Left lung (tissue), 10 donors: ENCODE data around the gene LMBR1. TPM values are rescaled to one million over a fixed set of nuclear protein-coding genes. Genes with fewer than 3 reads are reported as not detected.
"Not testable (repeated sequence)": the region's sequence is repeated elsewhere in the genome, so short reads cannot be mapped to it uniquely, and the experiment has no call there.

Source experiments
- ATAC-seq: fragments of 200-7000 bp; cut with Tn5 transposase; one replicate; pipeline ENCODE4 v1.9.1; 2020; ENCODE audit warnings: moderate library complexity
- DNase-seq, 4 donors: peaks; one replicate each; pipeline ENCODE4 v3.0.0-alpha.2; 2013 to 2020
- H3K27ac ChIP-seq, 2 donors: fragments of 200-600 bp; sonication (generic) in 1 of 2; one replicate each; pipeline versions ENCODE4 v1.5.0 to v1.8.0; 2020 to 2021
- H3K27me3 ChIP-seq, 2 donors: fragments of 200-600 bp; sonication (generic) in 1 of 2; one replicate each; pipeline versions ENCODE4 v1.5.0 to v1.8.0; 2020 to 2021
- H3K36me3 ChIP-seq, 2 donors: fragments of 200-600 bp; sonication (generic) in 1 of 2; one replicate each; pipeline versions ENCODE4 v1.5.0 to v1.8.0; 2020 to 2021
- H3K4me1 ChIP-seq, 2 donors: fragments of 200-600 bp; one replicate each; pipeline ENCODE4 v1.8.0; 2021
- H3K4me3 ChIP-seq, 2 donors: fragments of 200-600 bp; sonication (generic) in 1 of 2; one replicate each; pipeline versions ENCODE4 v1.5.0 to v1.8.0; 2020 to 2021; ENCODE audit warnings: mild to moderate bottlenecking in 1 of 2
- H3K9me3 ChIP-seq, 2 donors: fragments of 200-600 bp; sonication (generic) in 1 of 2; one replicate each; pipeline versions ENCODE4 v1.5.0 to v1.8.0; 2020 to 2021
- CTCF ChIP-seq, 2 donors: fragments of 200-600 bp; sonication (generic) in 1 of 2; IDR thresholded peaks; one replicate each; pipeline versions ENCODE4 v1.5.0 to v1.8.0; 2021; ENCODE audit warnings: antibody characterized with exemption in 2 of 2
- intact Hi-C, 2 donors: fragments of 100-400 bp; cut with DNase I; formaldehyde crosslinking; loops; one replicate each; pipeline versions ENCODE4 v1.11.2 to v1.14.2; 2022
- polyA plus RNA-seq, 6 donors: library from polyadenylated mRNA; unstranded; fragments of 120-200 nt; gene quantifications; one replicate each; pipeline ENCODE4 v1.2.1, GENCODE V29; 2013; ENCODE audit not compliant: insufficient read length in 6 of 6
- total RNA-seq, 2 donors: library from RNA; stranded (reverse); fragmentation: NEBNext Ultra II Directional; extraction: Animal tissue kit (Norgen Biotek cat#: 25700); gene quantifications; one replicate each; pipeline ENCODE4 v1.2.1, GENCODE V29; 2021
- donor health status: DM: no; HTN: yes; CAD: no.
- donor health status: DM: no; HTN: no; CAD: no.

The LMBR1 gene
- total and polyA plus RNA-seq, 8 donors, result 54.7 to 71.1 (median 63.9) TPM

- no peaks in the 10 kb centered on the region for H3K4me1 ChIP-seq
- no peak overlapping the region for H3K4me3 ChIP-seq
- ATAC-seq, result no peak
- DNase-seq, result no peak
- H3K36me3 ChIP-seq, result no peaks in the 10 kb centered on the region
- H3K27ac ChIP-seq, result no peak overlapping the region
- intact Hi-C loops, result no loop called here
- no peak for TF ChIP-seq CTCF (IDR thresholded peaks at IDR 0.05)
- no peaks in the 10 kb centered on the region for H3K9me3 ChIP-seq
- H3K27me3 ChIP-seq, result no peaks in the 10 kb centered on the region
Measured at GRCh38 chr7:156845379-156846101, 47.4 kb downstream of the LMBR1 start.

- H3K4me3 ChIP-seq, ATAC-seq, H3K36me3 ChIP-seq, intact Hi-C loops, H3K4me1 ChIP-seq, H3K9me3 ChIP-seq, H3K27ac ChIP-seq, H3K27me3 ChIP-seq, DNase-seq: not testable (repeated sequence)
Measured at GRCh38 chr7:156843582-156843981, 49.4 kb downstream of the LMBR1 start.

- DNase-seq (no peak), ATAC-seq (no peak)
- Histone ChIP-seq H3K36me3 (no peaks in the 10 kb centered on the region), H3K4me1 (peaks cover 0 to 4% of the 10 kb centered on the region in 2 donors), H3K4me3 (no peak overlapping the region), H3K27me3 (no peaks in the 10 kb centered on the region), H3K9me3 (no peaks in the 10 kb centered on the region), H3K27ac (no peak overlapping the region)
- TF ChIP-seq CTCF (IDR thresholded peaks at IDR 0.05), result no peak
- intact Hi-C loops, result no loop called here
Measured at GRCh38 chr7:156843157-156843556, 49.8 kb downstream of the LMBR1 start.

- Histone ChIP-seq H3K27me3 (no peaks in the 10 kb centered on the region), H3K9me3 (no peaks in the 10 kb centered on the region), H3K4me1 (peaks cover 0 to 4% of the 10 kb centered on the region in 2 donors), H3K4me3 (no peak overlapping the region), H3K27ac (no peak overlapping the region), H3K36me3 (no peaks in the 10 kb centered on the region)
- intact Hi-C loops, result no loop called here
- TF ChIP-seq CTCF (IDR thresholded peaks at IDR 0.05), result no peak
- no peak for ATAC-seq
- DNase-seq, result no peak
Measured at GRCh38 chr7:156842740-156843140, 50.2 kb downstream of the LMBR1 start.

GRCh38 chr7:156842317-156842716 is 50.7 kb downstream of the LMBR1 start:
- Histone ChIP-seq H3K36me3 (no peaks in the 10 kb centered on the region), H3K4me1 (peaks cover 0 to 4% of the 10 kb centered on the region in 2 donors), H3K27ac (no peak overlapping the region), H3K27me3 (no peaks in the 10 kb centered on the region), H3K4me3 (no peak overlapping the region), H3K9me3 (no peaks in the 10 kb centered on the region)
- DNase-seq, result no peak
- no peak for ATAC-seq
- TF ChIP-seq CTCF (IDR thresholded peaks at IDR 0.05), result no peak
- intact Hi-C loops, result no loop called here

GRCh38 chr7:156841497-156841896 is 51.5 kb downstream of the LMBR1 start:
- no peaks in the 10 kb centered on the region for H3K36me3 ChIP-seq
- intact Hi-C loops, result no loop called here
- DNase-seq (no peak), ATAC-seq (no peak)
- peaks cover 0 to 4% of the 10 kb centered on the region in 2 donors for H3K4me1 ChIP-seq
- H3K27ac ChIP-seq, result no peak overlapping the region
- no peak overlapping the region for H3K4me3 ChIP-seq
- no peaks in the 10 kb centered on the region for H3K27me3 ChIP-seq
- no peaks in the 10 kb centered on the region for H3K9me3 ChIP-seq
- no peak for TF ChIP-seq CTCF (IDR thresholded peaks at IDR 0.05)
